ENCODE results near the gene BTRC.
"Not testable (repeated sequence)": the region's sequence is repeated elsewhere in the genome, so short reads cannot be mapped to it uniquely, and the experiment has no call there.

The BTRC gene

DNA sequence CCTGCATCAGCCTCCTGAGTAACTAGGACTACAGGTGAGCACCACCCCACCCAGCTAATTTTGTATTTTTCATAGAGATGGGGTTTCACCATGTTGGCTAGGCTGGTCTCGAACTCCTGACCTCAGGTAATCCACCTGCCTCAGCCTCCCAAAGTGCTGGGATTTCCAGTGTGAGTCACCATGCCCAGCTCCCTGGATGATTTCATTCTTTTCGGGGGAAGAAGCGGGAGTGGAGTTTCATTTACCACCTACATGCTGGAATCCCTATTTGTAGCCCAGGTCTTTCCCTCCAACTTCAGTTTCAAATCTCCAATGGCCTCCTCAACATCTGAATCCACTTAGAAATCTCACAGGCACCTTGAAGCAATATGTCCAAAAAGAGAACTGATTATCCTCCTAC lies 2.9 kb upstream of the BTRC start:
- no peak for DNase-seq (ENCODE audit: low spot score)

DNA sequence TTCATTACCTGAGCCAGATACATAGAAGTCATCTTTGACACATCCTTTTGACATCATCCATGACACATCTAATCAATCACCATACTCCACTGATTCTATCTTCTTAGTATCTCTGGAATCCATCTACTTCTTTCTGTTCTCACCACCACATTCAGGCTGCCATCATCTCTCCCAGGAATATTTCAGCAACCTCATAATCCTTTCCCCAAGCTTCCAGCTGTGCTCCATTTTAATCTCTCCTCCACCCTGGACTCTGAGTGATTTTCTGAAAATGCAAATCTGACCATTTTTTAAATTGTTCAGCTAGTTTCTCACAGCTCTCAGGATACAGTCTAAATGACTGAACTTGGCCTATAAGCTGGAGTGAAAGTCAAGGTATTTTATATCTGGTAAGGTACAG lies 2.5 kb upstream of the BTRC start:
- DNase-seq (ENCODE audit: low spot score) = no peak

DNA sequence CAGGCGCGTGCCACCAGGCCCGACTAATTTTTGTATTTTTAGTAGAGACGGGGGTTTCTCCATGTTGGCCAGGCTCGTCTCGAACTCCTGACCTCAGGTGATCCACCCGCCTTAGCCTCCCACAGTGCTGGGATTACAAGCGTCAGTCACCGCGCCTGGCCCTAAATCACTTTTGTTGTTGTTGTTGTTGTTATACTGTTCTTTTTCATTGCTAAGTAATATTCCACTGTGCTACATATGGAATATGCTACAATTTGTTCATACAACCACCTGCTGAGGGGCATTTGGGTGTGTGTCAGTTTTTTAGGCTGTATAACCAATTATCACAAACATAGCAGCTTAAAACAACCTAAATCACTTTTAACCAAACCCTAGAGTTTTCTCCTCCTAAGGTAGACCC lies 1.1 kb upstream of the BTRC start:
- DNase-seq (ENCODE audit: low spot score) = not testable (repeated sequence)

DNA sequence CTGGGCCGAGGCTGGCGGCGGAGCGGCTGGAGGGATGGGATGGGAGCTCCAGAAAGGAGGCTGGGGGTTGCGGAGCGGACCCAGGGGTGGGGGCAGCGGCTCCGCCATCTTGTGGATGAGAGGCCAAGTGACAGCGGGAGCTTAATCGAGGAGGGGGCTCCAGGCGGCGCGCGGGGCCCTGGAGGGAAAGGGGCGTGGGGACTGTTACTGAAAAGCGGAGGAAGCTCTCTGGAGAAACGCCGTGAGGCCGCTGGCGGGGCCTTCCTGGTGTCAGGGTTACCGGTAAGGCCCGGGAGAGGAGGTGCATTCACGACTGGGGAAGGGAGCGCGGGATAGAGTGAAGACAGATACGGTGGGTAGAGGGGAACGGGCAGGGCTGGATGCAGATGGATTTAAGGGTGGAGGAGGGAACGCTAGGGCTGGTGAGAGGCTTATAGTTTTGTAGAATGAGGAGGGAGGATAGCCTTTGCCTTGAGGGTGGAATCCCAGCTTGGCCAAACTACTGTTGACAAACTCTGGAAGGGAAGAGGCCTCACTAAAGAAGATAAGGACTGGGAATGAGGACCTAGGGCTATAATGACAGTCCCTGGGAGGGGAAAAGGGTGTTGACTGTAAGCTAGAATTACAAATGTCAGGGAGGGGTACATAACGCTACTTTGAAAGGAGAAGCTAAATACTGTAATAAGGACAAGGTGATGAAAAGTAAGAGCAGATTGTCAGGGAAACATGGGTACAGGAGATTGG lies 535 bp downstream of the BTRC start:
- no peak for DNase-seq (ENCODE audit: low spot score)

DNA sequence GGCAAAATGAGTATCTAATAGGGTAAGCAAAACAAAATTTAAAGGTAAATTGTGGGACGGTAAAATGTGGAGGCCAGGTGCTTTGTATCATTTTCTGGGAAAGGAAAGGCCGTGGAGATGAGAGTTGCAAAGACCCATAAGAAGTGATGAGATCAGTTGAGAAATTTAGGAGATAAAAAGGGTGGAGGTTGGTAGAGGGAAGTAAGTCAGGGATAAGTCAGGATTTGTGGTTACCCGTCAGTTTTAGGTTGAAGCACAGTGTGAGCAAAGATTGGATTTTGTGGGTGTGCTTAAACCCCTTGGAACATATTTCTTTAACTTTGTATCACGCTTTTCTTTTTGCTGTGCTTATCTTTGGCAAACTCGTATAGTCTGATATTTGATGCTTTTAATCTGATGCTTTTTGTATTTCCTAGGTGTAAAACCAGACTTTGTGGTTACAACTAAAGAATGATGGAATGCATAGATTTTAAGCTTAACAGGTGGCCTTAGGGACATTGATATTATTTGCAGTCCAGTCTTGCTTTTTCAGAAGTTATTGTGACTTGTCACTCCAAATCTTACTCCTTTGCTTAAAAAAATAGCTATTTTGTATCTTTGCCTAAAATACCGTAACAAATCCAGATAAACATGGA lies 1.2 kb downstream of the BTRC start:
- no peak for DNase-seq (ENCODE audit: low spot score)

DNA sequence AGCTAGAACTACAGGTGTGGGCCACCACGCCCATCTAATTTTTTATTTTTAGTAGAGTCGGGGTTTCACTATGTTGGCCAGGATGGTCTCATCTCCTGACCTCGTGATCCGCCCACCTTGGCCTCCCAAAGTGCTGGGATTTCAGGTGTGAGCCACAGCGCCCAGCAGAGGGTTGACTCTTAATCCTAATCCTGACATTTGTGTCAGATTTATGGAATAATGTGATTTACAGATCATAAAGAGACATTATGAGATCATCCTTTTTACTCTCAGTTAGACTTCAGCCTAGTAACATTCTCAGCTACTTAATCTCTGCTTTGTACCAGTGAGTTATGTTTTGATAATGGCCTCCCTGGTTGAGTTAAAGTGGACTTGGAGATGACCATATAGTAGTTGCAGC lies 2.2 kb downstream of the BTRC start:
- DNase-seq (ENCODE audit: low spot score) = no peak

DNA sequence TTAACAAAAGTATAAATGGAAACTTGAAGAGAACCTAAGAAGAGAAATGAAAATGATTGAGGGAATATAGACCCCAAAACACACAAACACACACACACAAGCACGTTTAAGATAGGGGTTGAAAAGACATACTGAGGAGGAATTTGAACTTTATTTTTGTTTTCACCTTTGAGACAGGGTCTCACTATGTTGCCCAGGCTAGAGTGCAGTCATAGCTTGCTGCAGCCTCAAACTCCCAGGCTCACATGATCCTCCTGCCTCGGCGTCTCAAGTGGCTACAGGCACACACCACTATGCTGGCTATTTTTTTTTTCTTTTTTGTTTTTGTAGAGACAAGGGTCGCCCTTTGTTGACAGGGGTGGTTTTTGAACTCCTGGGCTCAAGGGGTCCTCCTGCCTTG lies 4.0 kb downstream of the BTRC start:
- no peak for DNase-seq (ENCODE audit: low spot score)

DNA sequence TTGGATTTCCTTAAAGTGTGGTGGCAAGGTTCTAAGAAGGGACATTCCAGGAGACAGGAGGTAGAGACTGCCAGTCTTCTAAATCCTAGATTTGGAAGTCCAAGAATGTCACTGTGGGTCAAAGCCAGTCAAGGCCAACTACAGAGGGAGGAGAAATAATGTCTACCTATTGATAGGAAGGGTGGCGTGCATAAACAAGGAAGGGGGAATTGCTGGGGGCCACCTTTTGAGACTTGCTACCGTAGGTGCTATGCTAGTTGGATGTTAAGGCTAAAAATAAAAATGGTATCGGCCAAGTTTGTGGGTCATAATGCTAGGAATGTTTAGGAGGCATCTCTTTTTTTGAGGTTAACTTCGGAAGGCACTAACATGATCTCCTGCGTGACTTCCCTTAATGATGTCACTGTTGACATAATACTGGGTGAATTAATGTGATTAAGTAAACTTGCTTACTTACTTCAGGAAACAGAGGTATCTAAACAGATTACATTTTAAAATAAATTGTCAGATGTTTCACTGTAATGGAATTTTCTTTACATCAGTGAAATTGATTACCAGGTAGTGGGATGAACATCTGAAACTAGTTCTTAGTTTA lies 4.8 kb downstream of the BTRC start:
- DNase-seq (ENCODE audit: low spot score) = no peak

DNA sequence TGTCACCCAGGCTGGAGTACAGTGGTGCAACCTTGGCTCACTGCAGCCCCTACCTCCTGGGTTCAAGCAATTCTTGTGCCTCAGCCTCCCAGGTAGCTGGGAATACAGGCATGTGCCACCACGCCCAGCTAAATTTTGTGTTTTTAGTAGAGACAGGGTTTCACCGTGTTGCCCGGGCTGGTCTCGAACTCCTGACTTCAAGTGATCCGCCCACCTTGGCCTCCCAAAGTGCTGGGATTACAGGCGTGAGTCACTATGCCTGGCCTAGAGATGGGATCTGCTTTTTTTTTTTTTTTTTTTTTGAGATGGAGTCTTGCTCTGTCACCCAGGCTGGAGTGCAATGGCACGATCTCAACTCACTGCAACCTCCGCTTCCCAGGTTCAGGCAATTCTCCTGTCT lies 6.1 kb downstream of the BTRC start:
- not testable (repeated sequence) for DNase-seq (ENCODE audit: low spot score)

DNA sequence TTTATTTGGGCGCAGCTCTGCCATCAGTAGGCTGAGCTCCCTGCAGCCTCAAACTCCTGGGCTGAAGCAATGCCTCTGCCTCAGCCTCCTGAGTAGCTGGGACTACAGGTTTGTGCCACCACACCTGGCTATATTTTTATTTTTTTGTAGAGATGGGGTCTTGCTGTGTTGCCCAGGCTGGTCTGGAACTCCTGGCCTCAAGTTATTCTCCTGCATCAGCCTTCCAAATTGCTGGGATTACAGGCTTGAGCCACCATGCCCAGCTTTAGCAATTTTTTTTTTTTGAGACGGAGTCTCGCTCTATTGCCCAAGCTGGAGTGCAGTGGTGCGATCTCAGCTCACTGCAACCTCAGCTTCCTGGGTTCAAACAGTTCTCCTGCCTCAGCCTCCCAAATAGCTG lies 6.9 kb downstream of the BTRC start:
- DNase-seq (ENCODE audit: low spot score) = not testable (repeated sequence)

DNA sequence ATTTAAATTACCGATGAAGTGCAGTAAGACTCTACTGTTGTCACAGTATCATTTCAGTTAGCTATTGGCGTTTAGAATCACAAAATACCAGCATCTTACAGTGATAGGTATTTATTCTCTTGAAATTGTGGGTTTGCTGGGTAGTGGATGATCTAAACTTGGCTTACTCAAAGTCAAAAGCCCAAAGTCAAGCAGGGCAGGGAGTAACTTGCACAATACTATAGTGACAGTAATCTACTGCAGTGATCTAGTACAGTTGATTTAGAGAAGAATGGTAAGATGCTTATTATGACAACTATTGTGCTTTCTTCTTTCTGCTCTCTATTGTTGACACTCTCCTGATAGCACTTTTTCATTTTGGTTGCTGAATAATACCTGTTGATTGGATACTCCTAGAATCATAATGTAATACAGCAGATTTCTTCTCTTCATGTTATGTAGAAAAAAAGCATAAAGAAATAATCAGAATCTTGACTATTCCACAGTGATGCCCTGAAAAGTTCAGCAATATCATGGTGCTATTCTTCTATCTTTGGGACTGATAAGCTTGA lies 10.0 kb downstream of the BTRC start:
- no peak for DNase-seq (ENCODE audit: low spot score)

DNA sequence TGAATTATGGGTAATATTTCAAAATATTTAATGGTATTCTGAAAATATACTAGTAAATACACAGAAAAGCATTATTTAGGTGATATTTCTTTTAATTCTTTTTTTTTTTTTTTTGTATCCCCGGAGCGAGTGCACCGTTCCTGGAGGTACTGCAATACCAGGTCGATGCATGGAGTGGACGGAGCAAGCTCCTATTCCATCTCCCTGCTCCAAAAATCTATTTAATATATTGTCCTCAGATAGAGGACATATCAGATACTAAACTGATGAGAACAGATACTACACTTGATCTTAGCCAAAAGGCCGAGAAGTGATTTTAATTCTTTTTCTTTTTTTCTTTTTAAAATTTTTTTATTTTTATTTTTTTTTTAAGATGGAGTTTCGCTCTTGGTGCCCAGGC lies 10.8 kb downstream of the BTRC start:
- no peak for DNase-seq (ENCODE audit: low spot score)

DNA sequence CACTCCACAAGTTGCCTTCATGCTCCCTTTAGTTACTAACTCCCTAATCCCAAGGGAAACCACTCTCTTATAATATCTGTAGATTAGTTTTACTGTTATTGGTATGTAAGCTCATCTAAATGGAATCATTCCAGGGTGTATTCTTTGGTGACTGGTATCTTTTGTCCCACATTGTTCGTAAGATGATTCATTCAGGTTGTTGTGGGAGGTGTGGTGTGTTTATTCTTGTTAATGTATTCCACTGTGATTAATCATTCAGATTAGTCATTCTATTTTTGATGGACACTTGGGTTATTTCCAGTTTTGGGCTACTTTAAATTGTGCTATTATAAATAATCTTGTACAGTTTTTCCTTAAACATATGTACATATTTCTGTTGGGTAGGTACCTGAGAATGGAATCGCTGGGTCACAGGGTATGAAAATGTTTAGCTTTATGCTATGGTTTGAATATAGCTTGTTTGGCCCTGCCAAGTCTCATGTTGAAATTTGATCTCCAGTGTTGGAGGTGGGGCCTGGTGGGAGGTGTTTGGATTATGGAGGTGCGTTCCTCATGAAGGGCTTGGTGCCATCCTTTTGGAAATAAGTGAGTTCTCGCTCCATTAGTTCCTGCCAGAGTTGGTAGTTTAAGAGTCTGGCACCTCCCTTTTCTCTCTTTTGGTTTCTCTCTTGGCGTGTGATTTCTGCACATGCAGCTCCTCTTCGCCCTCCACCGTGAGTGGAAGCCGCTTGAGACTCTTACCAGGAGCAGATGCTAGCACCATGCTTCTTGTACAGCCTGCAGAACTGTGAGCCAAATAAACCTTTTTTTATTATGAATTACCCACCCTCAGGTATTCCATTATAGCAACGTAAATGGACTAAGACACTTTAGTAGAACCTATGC lies 13.8 kb downstream of the BTRC start:
- no peak for DNase-seq (ENCODE audit: low spot score)

DNA sequence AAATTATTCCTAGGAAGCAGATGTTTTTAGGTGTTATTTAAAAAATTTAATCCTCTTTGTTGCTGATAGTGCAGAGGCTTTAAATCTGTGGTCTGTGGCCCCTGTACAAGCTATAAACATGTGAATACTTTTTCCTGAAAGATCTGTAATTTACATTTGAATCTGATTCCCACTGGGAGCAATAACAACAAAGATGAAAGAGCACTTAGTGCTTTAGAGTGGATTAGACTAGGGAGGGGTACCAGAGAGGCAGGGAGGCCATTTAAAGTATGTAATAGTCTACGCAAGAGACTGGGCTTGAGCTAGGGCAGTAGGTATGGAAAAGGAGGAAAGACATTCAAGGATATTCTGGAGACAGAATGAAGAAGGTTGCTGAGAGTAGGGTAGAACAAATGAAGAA lies 19.1 kb downstream of the BTRC start:
- no peak for DNase-seq (ENCODE audit: low spot score)

DNA sequence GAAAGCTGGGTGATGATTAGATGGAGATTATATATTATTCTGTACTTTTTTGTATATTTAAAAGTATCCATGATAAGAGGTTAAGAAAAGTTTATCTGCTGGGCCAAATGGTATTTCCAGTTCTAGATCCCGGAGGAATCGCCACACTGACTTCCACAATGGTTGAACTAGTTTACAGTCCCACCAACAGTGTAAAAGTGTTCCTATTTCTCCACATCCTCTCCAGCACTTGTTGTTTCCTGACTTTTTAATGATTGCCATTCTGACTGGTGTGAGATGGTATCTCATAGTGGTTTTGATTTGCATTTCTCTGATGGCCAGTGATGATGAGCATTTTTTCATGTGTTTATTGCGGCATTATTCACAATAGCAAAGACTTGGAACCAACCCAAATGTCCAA lies 20.0 kb downstream of the BTRC start:
- DNase-seq (ENCODE audit: low spot score) = not testable (repeated sequence)

DNA sequence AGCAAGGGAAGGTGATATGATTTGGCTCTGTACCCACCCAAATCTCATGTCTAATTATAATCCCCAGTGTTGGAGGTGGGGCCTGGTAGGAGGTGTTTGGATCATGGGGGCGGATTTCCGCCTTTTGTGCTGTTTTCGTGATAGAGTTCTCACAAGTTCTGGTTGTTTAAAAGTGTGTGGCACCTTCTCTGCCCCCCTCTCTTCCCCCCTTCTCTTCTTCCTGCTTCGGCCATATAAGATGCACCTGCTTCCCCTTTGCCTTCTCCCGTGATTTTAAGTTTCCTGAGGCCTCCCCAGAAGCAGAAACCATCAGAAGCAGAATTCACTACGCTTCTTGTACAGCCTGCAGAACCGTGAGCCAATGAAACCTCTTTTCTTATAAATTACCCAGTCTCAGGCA lies 21.1 kb downstream of the BTRC start:
- no peak for DNase-seq (ENCODE audit: low spot score)

DNA sequence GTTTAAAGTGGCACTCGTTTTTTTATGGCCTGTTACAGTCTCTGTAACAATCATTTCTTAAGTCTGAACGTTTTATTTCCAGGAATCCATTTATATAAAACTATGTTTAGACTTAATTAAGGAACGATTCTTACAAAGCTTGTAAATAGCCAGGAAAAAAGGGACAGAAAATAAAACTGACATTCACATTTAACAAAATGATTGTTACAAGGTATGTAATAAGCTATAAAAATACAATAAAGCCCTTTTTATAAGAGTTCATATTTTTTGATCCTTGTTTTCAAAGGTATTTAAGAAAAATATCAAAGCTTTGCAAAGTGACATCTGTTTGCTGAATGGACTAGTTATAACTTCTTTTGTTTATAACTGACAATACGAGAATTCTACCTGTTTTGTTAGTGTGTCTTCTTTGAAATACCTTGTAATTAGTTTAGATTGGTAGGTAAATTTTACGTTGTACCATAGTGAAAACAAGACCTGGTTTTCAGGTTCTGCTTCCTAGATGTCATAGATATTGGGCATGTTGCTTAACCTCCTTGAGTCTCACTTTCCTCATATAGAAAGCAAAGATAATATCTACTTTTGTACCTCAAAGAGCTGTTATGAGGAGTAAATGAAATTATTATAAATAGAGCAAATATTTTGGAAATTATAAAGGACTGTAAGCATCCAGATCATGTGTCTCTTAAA lies 25.8 kb downstream of the BTRC start:
- DNase-seq (ENCODE audit: low spot score) = no peak

DNA sequence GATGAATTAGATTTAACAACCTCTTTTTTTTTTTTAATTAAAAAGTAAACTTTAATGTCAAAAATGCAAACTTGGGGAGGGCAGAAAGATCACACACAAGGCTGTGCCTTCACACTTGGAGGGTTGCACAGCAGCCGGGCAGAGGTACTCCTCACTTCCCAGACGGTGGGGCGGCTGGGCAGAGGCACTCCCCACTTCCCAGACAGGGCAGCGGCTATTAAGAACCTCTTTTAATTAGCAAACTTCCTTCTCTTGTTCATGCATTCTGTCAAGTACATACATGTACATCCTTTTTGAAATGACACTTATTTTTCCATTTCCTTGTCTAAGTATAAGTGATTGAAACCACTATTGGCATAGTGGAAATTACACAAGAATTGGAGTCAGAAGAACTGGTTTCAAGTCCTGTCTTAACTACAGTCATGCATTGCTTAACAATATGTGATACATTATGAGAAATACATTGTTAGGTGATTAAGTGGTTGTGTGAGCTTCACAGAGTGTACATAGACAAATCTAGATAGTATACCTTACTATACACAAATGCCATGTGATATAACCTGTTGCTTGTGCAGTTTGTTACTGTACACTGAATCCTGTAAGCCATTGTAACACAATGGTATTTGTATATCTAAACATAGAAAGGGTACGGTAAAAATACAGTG lies 26.5 kb downstream of the BTRC start:
- DNase-seq (ENCODE audit: low spot score) = no peak

DNA sequence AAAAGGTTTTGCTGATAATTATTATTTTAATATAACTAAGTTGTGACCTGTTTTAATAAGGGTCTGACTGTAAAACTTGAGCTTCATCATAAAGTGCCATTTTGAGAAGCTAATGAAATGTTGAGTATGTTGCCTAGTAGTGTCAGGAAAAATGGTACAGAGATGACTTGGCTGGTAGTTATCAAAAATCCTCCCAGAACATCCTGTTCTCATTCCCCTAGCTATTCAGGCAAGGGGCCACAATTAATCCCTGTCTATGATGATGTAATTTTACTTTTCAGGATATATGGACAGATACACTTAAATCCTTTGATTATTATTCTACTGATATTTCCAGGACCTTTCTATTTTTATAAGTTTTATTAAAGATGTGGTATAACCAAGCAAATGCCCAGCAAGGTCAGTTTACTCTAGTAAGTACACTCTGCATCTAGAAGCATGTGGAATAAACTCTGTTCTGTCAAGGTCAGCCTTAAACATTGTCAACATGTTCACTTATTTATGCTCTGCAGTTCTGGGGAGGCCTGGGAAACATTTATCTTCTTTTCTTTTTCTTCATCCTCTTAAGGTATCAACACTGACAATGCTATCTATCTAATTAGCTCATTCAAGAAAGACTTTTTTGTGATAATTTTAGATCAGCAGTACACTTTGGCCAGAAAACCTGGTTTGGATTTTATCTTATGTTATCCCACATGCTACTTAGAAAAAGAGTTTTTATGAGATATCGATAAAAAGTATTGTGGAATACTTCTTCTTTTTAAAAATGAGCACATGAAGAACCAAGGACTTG lies 32.1 kb downstream of the BTRC start:
- DNase-seq (ENCODE audit: low spot score) = no peak

DNA sequence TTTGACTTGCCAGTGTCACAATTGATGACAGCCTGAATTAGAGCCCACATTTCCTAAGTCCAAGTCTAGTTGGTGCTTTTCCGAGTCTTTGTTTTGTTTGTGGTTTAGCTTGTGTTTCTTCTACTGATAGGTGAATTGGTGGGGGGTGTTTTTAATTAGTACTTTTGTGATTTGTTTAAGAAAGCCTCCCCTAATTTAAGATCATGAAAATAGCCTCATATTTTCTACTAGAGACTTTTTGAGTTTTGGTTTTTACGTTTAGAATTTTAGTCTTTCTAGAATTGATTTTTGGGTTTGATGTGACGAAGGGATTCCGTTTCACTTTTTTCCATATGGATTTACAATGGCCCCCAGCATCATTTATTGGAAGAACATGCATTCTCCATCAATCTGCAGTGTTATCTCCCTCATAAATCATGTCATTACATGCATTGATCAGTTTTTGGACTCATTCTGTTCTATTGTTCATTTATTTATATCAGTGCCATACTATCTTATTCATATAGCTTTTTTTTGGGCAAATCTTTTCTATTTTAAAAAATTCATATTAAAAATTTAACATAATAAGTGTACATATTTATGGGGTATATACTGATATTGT lies 32.8 kb downstream of the BTRC start:
- DNase-seq (ENCODE audit: low spot score) = no peak

Data from HuH-7 (cell line).